ENCODE measurements around the gene SOX6.

The SOX6 gene

DNA sequence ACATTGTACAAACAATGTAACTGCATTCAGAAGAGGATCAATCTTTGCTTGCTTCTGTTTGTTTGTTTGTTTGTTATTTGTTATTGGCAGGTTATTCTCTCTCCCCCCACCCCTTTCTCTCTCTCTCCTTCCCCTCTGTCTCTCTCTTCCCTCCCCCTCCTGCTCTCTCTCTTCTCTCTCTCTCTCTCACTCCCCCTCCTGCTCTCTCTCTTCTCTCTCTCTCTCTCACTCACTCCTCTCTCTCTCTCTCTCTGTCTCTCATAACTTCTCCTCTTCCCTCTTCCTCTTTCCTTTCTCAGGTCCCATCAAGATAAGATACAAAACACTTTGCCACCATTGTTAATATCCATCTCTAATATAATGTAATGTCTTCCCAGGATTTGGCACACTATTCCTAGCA is 236.3 kb downstream of the SOX6 start:
- H3K4me3 ChIP-seq (replicated peaks in 1 of 2; ENCODE audit: low read depth in 2 of 2, low read length in 2 of 2): no peak overlapping the region
- DNase-seq (ENCODE audit: low read depth in 2 of 2): no peak
- TF ChIP-seq, protein P1, sequence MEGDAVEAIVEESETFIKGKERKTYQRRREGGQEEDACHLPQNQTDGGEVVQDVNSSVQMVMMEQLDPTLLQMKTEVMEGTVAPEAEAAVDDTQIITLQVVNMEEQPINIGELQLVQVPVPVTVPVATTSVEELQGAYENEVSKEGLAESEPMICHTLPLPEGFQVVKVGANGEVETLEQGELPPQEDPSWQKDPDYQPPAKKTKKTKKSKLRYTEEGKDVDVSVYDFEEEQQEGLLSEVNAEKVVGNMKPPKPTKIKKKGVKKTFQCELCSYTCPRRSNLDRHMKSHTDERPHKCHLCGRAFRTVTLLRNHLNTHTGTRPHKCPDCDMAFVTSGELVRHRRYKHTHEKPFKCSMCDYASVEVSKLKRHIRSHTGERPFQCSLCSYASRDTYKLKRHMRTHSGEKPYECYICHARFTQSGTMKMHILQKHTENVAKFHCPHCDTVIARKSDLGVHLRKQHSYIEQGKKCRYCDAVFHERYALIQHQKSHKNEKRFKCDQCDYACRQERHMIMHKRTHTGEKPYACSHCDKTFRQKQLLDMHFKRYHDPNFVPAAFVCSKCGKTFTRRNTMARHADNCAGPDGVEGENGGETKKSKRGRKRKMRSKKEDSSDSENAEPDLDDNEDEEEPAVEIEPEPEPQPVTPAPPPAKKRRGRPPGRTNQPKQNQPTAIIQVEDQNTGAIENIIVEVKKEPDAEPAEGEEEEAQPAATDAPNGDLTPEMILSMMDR (IDR thresholded peaks at IDR 0.05; ENCODE audit: low read depth, low read length): no peak

GRCh38 chr11:16117989-16118756 is 238.2 kb downstream of the SOX6 start:
- DNase-seq (ENCODE audit: low read depth in 2 of 2): no peak
- H3K4me3 ChIP-seq (replicated peaks in 1 of 2; ENCODE audit: low read depth in 2 of 2, low read length in 2 of 2): no peak overlapping the region
- TF ChIP-seq, protein P1 (IDR thresholded peaks at IDR 0.05; ENCODE audit: low read depth, low read length): no peak

GRCh38 chr11:16114978-16115871 is 241.1 kb downstream of the SOX6 start:
- TF ChIP-seq, protein P1 (IDR thresholded peaks at IDR 0.05; ENCODE audit: low read depth, low read length): no peak
- DNase-seq (ENCODE audit: low read depth in 2 of 2): no peak
- H3K4me3 ChIP-seq (replicated peaks in 1 of 2; ENCODE audit: low read depth in 2 of 2, low read length in 2 of 2): no peak overlapping the region

DNA sequence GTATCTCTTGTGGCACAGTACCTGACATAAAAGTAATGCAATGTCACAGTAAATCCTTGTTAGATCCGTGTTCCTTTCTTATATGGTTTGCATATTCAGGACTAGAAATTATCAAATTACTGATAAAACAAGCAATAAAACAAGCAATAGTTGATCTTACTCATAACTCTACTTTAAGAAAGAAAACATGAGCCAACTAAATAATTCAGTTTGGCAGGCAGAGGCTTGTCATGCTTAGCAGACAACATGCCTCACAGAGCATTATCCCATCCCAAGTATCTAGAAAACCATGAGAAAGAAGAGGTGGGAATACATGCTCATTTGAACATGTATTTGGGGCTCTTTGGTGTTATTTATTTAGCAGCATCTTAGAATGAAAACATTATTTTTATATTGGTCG is 241.9 kb downstream of the SOX6 start:
- DNase-seq (ENCODE audit: low read depth in 2 of 2): no peak

DNA sequence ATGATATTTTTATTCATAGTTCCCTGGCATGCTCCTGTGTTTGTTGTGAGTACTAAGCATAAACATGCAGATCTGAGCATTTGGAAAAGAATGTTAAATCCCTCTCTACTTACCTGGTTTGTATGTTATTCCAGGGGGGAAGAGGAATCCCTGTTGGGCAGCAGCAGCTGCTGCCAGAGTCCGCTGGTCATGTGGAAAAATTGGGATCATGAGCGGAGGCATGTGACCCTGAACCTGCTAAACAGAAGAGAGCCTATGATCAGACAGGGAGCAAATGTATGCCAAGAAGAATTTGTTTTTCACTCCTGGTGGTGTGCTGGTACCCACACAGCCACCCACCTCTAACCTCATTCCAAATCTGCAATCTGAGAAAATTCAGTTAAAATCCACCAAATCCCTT is 244.7 kb downstream of the SOX6 start:
- TF ChIP-seq, protein P1 (IDR thresholded peaks at IDR 0.05; ENCODE audit: low read depth, low read length): no peak
- DNase-seq (ENCODE audit: low read depth in 2 of 2): no peak
- H3K4me3 ChIP-seq (replicated peaks in 1 of 2; ENCODE audit: low read depth in 2 of 2, low read length in 2 of 2): no peak overlapping the region

More for the DNA sequence above, 241.9 kb downstream of the SOX6 start:
- H3K4me3 ChIP-seq (replicated peaks in 1 of 2; ENCODE audit: low read depth in 2 of 2, low read length in 2 of 2): no peak overlapping the region
- TF ChIP-seq, protein P1 (IDR thresholded peaks at IDR 0.05; ENCODE audit: low read depth, low read length): no peak

DNA sequence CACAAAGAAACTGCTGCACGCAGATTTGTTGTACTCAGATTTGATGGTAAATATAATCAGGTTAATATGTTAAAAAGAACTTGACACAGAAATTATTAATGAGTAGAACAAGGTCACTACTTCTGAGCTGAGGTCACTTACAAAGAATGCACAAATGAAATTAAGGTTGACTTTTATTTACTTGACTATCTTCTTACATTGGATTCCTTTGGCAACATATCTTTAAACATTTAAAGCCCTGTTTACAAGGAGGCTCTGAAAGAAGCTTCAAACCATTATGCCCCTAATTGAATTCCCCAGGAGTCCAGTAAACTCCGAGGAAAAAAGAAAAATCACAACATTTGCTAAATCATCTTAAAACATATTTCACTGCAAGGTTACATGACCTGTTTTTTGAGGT is 245.5 kb downstream of the SOX6 start:
- DNase-seq (ENCODE audit: low read depth in 2 of 2): no peak
- TF ChIP-seq, protein P1 (IDR thresholded peaks at IDR 0.05; ENCODE audit: low read depth, low read length): no peak
- H3K4me3 ChIP-seq (replicated peaks in 1 of 2; ENCODE audit: low read depth in 2 of 2, low read length in 2 of 2): no peak overlapping the region

Data from cardiac fibroblast (primary cell).